Stimulated activated CD8-positive, alpha-beta memory T cell treated with anti-CD3 and anti-CD28 coated beads, Interleukin-7, amount 100 ng/mL, for 24 hours (primary cell): ENCODE data around the gene NELFB.

Source experiments
- DNase-seq: peaks from one replicate; pipeline ENCODE4 v3.0.0-alpha.2; 2020; ENCODE audit warnings: low read depth

Gene NELFB

DNA sequence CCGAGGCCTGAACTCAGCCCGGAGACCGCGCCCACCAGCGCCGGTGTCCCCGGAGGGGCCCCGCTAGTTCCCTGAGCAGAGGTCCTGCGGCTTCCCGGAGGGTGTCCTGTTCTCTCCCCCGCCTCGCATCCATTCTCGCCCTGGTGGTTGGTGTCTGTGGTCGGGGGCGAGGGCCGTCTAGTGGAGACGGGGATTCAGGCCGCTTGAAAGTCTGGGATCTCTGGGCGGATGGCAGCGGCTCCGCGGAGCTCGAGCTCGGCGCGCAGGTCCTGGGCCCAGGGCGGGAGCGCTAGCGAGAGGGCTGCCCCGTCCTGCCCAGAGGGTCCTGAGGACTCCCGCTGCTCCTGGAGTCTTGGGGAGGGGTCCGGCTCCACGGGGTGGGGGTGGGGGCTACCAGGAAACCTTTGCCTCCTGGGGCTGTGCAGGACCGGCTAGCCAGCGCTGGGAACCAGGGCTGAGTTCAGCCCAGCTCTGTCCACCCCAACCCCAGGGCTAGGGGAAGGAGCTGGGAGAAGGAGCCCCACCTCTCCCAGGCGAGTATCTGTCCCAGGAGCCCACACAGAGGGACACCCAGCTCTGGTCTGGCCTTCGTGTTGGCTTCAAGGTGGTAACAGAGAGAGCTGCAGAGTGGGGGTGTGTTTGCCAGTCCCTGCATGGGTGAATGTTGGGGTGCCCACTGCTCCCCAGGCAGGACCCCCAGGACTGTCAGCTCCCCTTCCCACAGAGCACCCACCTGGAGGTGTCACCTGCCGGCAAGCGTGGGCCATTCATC, 26.4 kb downstream of the NELFB start:
- no peak for DNase-seq

DNA sequence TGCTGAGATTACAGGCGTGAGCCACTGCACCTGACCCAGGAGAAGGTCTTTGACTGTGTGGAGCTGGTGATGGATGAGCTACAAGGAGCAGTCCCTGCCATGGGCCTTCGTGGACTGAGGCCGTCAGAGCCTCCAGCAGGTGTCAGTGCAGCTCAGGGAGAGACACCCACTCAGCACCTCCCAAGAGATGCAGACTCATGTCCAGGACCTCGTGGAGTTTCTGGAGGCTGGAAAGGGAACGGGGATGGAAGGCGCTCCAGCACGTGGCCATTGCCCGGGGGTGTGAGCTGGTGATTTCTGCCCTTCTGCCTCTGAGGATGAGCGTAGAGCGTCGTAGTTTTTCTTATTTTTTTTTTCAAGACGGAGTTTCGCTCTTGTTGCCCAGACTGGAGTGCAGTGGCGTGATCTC, 31.9 kb downstream of the NELFB start:
- DNase-seq, result no peak

DNA sequence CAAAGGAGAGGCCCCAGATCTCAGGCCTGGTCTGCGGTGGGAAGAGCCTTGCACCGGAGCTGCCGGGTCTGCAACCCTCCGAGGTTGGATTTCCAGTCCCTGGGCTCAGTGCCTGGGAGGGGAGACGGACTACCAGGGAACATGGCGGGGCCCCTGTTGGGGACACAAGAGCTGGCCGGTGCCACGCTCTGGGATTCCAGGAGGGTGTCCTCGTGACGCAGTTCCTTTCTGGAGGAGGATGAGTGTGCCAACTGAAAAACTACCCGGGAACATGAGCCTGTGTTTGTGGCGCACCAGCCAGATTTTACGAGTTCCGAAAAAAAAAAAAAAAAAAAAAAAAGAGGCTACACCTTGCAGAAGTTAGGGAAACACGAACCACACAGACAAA, 38.0 kb downstream of the NELFB start:
- no peak for DNase-seq

DNA sequence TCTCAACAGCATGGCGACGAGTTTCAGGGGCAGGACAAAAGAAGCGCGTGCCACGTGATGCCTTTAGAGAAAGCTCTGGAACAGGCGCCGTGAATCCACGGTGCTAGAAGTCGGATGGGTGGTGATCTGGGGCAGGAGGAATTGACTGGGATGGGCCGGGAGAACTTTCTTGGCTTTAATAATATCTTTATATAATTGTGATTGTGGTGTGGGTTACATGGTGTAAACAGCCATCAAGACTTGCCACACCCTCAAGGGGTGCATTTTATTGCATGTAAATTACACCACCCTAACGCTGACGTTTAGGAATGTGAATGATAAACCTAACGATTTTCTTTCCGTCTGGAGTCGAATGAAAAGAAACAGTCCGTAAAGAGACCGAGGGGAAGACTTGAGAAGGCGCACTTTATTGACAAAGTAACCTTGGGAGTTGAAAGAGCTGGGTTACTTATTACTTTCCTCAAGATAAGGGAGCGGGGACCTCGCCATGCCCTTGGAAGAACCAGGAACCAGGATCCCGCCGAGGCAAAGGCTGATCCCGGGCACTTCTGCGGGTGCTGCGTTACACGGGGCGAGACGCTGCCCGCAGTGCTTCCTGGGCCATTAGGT, 38.5 kb downstream of the NELFB start:
- DNase-seq, result no peak

DNA sequence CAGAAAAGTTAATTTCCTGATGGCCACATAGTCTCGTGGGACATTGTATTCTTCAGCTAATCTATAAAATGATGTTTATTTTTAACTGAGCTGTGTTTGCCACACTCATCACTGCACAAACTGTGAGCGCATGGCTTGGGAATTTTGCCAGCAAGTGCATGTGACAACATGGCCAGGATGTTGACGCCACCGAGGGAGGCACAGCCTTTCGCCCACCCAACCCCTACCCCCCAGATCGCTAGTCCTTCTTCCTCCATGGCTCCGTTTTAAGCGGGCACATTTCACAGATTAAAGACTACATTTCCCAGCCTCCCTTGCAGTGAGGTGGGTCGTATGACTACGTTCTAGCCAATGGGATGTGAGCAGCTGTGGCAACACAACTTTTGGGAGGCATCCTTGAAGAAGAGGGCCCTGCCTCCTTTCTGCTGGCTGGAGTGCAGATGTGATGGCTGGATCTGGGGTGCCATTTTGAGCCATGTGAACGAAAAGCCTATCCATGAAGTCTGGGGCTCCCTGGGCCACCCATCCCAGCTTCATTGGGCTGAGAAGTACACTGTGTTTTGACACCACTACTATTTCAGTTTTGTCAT, 39.1 kb downstream of the NELFB start:
- DNase-seq, result no peak

DNA sequence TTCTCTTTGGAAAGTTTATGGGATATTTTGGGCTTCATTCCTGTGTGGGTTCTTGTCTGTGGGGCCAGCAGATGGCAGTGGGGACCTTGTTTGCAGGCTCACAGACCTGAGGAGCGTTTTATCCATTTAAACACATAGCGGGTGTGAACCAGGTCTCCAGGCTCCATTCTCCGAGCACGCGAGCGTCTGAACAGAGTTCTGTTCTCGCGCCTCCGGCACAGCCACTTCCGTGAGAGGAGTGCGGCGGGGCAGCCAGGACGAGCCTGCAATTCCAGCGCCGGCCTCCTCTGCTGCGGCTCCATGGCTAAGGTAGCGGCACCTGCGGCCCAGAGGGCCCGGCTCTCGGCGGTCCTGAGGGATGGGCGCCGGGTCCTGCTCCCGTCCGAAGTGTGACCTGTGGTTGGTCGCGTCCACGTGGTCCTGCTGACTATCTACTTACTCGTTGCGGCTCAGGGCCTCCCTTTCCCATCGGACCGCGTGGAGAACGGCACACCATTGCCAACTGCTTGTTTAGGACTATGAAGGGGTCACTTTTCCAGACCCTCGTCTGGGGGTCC, 39.6 kb downstream of the NELFB start:
- no peak for DNase-seq

DNA sequence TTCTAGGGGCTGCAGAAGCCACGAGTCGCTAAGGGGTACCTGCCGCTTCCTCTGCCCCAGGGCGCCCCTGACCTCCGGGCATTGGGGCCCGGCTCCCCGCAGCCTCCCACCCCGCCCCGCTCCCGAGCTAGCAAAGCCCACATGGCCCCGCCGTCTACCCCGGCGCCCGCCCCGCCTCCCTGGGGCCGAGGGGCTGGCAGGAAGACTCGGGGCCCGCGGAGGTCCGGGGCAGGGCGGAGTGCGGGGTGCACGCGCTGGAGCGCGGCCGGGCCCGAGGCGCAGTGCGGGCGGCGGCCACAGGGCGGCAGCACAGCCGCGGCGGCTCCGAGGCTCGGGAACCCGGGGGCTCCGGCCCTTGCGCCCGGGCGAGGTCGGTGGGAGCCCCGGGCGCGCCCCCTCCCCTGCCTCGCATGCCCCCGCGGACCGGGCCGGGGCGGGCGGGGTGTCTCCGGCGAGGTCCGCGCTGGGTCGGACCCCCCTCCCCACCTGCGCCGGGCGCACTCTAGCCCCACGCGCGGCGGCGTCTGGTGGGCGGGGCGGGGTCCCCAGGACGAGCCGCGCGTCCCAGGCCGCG, 40.2 kb downstream of the NELFB start:
- no peak for DNase-seq

DNA sequence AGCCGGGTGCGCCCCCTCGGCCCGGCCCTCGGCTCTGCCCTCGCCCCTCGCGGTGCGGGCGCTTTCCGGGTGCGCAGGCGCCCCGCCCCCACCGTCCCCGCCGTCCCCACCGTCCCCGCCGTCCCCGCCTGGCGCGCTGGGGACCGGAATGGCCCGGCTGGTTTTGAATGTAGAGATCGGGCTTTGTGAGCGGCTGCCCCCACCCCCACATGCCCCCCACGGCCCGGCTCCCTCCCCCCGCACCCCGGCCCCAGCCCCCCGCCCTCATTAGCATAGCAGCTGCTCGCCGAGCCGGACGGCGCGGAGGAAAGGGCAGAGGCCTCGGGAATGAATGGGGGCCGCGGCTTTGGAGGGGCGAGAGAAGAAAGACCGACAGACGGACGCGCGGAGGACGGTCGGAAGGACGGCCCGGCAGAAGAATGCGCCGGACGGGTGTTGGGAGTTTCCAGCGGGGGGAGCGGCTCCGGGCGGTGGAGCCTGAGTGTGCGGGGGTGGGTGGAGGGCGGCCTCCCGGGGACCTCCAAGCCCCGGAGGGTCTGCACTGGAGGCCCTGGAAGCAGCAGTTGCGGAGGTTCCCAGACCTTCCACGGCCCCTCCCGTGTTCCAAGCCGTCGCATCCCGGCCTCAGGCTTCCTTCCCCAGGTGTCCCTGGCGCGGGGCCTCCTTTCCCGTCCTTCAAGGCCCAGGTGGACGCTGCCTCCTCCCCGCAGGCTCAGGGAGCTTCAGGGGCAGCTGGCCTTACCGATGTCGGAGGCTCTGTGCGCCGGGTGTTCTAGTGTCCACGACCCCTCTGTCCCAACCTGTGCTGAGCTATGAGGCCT, 40.9 kb downstream of the NELFB start:
- no peak for DNase-seq

DNA sequence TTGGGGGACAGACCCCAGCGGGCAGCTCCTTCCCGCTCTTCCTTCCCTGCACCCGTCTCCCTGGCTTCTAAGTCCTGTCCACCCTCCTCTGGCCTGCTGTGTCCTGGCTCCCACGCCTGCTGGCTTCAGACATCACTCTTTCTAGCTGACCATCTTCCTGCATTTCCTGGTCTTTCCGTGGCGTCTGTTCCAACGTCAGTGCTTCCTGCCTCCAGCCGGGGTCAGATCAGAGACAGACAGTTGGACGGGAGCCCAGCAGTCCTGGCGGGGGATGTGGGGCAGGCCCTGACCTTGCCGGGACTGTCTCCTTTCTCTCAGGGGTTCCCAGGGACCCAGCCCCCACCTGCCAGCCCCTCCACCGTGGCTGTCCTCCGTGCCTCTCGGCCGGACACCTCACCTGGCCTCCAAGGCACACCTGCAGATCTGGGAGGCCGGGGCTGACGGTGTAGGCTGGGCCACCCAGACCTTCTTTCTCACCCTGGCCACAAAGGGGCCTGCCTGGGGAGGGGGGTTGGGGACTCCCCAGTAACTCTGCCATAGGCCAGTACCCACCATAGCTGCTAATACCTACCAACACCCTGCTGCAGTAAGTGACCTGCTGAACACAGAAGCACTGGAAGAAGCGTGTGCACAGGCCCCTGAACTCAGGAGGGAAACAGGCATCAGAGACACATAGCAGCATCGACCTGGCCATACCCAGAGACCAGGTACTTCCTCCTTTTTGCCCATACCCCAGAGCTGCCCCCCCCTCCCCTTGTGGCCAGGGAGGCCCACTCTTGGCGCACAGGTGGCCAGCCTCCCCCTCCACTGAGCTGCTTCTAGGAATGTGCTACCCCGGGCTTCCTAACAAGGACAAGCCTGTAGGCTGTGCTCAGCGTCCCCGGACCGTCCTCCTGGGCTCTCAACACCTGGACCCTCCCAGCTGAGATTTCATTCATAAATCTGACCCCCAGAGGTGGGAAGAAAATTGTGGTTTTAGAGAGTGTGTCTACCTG, 41.8 kb downstream of the NELFB start:
- no peak for DNase-seq

DNA sequence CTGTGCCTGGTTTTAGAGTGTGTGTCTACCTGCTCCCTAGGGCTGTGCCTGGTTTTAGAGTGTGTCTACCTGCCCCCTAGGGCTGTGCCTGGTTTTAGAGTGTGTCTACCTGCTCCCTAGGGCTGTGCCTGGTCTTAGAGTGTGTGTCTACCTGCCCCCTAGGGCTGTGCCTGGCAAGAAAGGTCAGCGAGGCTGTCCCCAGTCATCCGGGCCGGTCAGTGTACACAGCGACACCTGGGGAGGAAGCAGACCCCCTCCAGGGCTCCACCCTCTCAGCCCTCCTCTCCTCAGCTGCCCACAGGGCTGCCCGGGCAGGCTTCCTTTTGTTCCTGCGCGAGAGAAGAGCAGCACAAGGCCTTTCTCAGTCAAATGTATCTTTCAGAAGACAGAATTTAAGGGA, 42.8 kb downstream of the NELFB start:
- no peak for DNase-seq

DNA sequence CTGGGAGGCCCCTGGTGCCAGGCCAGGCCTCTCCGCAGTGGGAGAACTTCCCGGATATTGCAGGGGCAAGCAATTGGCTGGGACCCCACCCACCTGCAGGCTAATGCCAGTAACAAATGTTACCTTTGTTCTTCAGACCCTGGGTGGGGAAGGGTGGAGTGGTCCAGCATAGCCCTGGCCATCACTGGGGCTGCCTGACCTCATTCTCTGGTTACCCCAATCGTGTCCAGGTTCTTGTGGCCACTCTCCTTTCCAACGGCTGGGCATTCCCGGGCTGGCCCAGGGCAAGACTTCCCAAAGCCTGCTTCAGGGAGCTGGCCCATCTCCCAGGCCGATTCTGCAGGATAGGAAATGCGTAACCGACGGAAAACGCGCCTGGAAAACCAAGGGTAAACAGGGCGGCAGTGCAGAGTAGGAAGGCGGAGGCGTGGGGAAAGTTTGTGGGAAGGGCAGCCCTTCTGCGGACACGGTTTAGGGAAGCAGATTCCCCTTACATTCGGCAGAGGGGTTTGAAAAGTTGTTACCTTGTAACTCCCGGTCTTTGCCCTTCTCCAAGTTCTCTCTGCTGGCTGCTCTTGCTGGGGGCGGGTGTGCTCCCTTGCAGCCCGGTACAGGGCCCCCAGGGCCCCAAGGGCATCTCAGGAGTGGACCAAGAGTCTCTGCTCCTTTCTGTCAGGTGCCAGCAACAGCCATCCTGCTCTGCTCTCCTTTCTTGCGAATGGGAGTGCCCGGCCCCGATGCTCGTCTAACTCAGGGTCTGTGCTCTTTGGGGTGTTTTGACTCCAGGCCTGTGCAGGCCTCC, 43.5 kb downstream of the NELFB start:
- no peak for DNase-seq

DNA sequence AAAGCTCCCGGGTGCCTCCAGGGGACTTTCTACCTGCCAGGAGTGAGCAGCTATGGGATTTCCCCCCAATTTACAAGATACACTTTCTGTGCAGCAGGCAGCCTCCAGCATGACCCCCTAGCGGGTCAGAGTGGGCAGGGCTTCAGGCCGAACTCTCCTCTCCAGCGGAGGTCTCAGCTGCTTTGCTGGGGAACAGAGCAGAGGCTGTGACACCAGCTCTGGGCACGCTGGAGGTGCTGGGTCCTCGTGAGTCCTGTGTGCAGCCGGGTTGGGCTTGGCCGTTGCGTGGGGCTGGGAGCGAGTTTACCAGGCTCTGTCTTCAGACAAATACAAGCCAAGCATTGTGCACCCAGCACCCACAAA, 44.1 kb downstream of the NELFB start:
- DNase-seq, result no peak

DNA sequence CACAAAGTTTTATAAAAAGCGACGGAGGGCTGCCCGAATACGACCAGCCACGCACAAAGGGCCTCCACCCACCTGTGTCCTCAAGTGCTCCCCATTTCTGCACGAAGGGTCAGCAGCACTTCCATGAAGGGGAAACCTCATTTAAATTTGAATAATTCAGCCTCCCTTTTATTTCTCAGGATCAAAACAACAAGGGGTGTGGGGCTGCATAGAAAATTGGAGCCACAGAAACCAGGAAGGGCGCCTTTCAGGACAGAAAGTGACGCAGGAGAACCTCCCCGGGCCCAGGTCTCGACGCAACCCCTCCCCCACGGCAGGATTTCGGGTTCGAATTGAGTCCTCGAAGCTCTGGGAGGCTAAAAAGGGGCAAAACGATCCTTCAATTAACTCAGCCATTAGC, 44.8 kb downstream of the NELFB start:
- no peak for DNase-seq

DNA sequence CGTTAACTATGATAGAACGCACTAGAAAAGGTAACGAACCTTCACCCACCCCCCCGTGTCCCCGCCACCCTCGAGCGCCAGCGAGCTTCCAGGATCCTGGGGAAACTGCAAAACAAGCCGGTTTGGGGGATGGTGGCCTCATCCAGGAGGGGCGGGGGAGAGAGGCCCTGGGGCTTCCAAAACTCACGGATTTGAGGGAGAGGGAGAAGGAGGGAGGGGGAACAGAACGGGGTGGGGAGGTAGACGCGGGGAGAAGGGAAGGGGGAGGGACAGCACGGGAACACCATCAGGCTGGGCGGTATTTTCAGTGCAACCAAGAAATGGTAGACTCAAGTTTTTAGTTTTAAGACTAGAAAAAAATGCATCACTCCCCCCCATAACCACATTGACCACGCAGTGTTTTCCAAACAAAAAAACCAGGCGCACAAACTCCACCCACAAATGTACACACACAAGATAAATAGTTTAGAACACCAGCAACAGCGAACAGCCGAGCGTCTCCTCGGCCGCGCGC, 45.5 kb downstream of the NELFB start:
- no peak for DNase-seq

DNA sequence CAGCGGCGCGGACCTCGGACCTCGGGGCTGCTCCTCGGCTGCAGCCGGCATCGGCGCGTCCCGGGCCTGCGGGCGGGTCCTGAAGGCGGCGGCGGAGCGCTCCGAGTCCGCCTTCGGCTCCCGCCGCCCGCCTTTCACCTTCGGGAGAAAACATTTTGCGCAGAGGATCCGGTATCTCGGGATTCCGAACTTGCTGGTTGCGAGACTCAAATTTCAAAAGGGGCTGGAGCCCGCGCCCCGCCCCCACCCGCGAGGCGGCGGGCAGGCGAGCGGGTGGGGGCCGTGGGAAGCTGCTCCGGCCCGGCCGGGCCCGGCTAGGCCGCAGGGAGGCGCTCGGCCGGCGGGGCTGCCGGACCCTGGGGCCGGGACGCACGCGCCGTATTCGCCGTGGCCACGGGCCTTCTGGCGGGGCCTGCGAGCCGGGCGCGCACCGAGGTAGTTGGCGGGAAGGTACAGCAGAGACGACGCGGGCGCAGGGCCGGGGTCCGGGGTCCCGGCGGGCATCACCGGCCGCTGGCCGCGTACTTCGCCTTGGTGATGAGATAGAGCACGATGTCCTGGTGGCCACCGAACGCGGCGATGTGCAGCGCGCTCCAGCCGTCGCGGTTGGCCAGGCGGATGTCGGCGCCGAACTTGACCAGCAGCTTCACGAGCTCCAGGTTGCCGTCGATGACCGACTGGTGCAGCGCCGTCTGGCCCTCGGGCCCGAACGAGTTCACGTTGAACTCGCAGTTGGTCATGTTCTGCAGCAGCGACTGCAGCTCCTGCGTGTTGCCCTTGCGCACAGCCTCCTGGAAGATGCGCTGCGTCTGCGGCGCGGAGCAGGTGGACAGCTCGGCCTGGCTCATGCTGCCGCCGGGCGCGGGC, 46.2 kb downstream of the NELFB start:
- no peak for DNase-seq

DNA sequence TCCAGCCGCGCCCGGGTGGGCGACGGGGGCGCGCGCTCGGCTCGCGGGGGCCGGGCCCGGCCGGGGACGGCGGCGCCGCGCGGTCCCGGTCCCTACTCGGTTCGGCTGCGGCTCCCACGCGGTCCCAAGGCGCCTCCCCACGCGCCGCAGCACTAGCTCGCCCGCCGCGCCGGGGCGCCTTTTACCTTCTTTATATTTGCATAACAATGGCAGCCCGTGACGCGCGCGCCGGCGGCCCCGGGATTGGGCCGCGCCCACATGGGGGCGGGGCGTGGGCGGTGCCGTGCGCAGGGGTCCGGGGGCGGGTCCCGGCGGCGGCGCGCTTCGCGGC, 47.0 kb downstream of the NELFB start, which contains the start of gene NRARP:
Gene NRARP, minus strand, starts transcription at position 154 of the 331 bp plus-strand sequence. CDS start 343 bp downstream, outside the sequence.
- peak; percentile 75 for DNase-seq

DNA sequence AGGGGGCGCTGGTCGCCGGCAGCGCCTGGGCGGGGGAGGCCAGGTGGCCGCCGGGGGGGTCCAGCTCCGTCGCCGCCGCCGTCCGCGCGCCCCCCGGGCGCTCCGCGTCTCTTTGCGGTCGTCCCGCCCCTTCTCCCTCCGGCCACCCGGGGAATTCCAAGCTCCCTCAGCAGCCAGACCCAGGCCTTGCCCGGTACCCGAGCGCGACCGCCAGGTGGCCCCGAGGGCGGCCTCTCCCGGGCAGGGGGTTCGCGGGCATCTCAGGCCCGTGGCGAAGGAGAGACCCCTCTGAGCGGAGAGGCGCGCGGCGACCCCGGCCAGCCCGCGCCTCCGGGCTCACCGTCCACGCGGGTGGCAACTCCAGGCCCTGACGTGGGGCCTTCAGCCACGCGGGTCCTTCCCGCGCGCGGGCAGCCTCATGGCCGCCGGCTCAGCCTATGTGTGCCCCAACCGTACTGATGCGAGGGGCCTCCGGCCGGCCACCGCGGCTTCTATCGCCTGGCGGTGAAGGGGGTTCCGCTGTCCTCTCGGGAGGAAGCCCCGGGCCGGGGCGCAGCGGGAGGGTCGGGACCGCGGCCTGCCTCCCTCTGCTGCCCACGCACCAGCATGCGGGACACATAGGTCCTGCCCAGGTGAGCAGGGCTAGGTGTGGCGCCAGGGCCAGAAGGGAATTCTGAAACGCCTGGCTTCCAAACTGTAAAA, 47.5 kb downstream of the NELFB start:
- no peak for DNase-seq
